Measurements from ENCODE around the gene ST7L. TPM values are rescaled to one million over a fixed set of nuclear protein-coding genes. Genes with fewer than 3 reads are reported as not detected.
"Not testable (repeated sequence)": the region's sequence is repeated elsewhere in the genome, so short reads cannot be mapped to it uniquely, and the experiment has no call there.

ST7L gene
- total RNA-seq, 2 experiments from 2014 or later, result 11.9 to 12.2 TPM

GRCh38 chr1:112493351-112493750 lies 125.6 kb downstream of the ST7L start:
- H3K4me1 Mint-ChIP-seq (ENCODE audit: low read depth), result no peaks in the 10 kb centered on the region
- POLR2A ChIA-PET, result no interaction called here
- no peaks in the 10 kb centered on the region for H3K36me3 Mint-ChIP-seq (ENCODE audit: low read depth)
- H3K9me3 Mint-ChIP-seq, result no peaks in the 10 kb centered on the region
- H3K27ac Mint-ChIP-seq, result no peak overlapping the region
- CTCF ChIA-PET, result no interaction called here
- intact Hi-C loops (cut with micrococcal nuclease), result no loop called here
- TF ChIP-seq CTCF (IDR thresholded peaks at IDR 0.05), result no peak
- no peak overlapping the region for H3K4me3 Mint-ChIP-seq
- H3K27me3 Mint-ChIP-seq, result peaks cover 25% of the 10 kb centered on the region
- ATAC-seq (no peak), DNase-seq (no peak)

- CTCF ChIA-PET, result interaction anchor here (1.2 kb wide), 1 partner anchor 10 kb away, joined by 9 read pairs; no protein-coding TSS in a partner anchor
- Mint-ChIP-seq H3K27ac (no peak overlapping the region), H3K36me3 (ENCODE audit: low read depth) (no peaks in the 10 kb centered on the region), H3K9me3 (no peaks in the 10 kb centered on the region), H3K27me3 (peaks cover 25% of the 10 kb centered on the region), H3K4me3 (no peak overlapping the region), H3K4me1 (ENCODE audit: low read depth) (no peaks in the 10 kb centered on the region)
- DNase-seq, result no peak
- TF ChIP-seq CTCF (IDR thresholded peaks at IDR 0.05), result no peak
- no peak for ATAC-seq
- POLR2A ChIA-PET, result no interaction called here
- intact Hi-C loops (cut with micrococcal nuclease), result no loop called here
These were observed 126.9 kb downstream of the ST7L start for GRCh38 chr1:112492076-112492475.

GRCh38 chr1:112488141-112488540 lies 130.8 kb downstream of the ST7L start:
- POLR2A ChIA-PET, result no interaction called here
- H3K36me3 Mint-ChIP-seq (ENCODE audit: low read depth), result no peaks in the 10 kb centered on the region
- no peak for DNase-seq
- ATAC-seq, result no peak
- H3K9me3 Mint-ChIP-seq, result no peaks in the 10 kb centered on the region
- TF ChIP-seq CTCF (IDR thresholded peaks at IDR 0.05), result no peak
- H3K27ac Mint-ChIP-seq, result no peak overlapping the region
- H3K4me1 Mint-ChIP-seq (ENCODE audit: low read depth), result no peaks in the 10 kb centered on the region
- CTCF ChIA-PET, result no interaction called here
- no peak overlapping the region for H3K4me3 Mint-ChIP-seq
- intact Hi-C loops (cut with micrococcal nuclease), result no loop called here
- H3K27me3 Mint-ChIP-seq, result peaks cover 19% of the 10 kb centered on the region

GRCh38 chr1:112487686-112488085 lies 131.3 kb downstream of the ST7L start:
- H3K4me3 Mint-ChIP-seq; H3K36me3 Mint-ChIP-seq (ENCODE audit: low read depth); H3K4me1 Mint-ChIP-seq (ENCODE audit: low read depth); ATAC-seq; intact Hi-C loops (cut with micrococcal nuclease); H3K27ac Mint-ChIP-seq; CTCF ChIA-PET; POLR2A ChIA-PET; DNase-seq; H3K9me3 Mint-ChIP-seq: not testable (repeated sequence)
- H3K27me3 Mint-ChIP-seq, result peaks cover 20% of the 10 kb centered on the region

- H3K36me3 Mint-ChIP-seq (ENCODE audit: low read depth); H3K9me3 Mint-ChIP-seq; ATAC-seq; DNase-seq; POLR2A ChIA-PET; H3K4me3 Mint-ChIP-seq; H3K4me1 Mint-ChIP-seq (ENCODE audit: low read depth); intact Hi-C loops (cut with micrococcal nuclease); H3K27ac Mint-ChIP-seq: not testable (repeated sequence)
- H3K27me3 Mint-ChIP-seq, result peaks cover 23% of the 10 kb centered on the region
- CTCF ChIA-PET, result interaction anchor here (1.4 kb wide), 1 partner anchor 16 kb away, joined by 4 read pairs; no protein-coding TSS in a partner anchor
These were observed 132.9 kb downstream of the ST7L start for GRCh38 chr1:112486063-112486462.

GRCh38 chr1:112478314-112478713 lies 140.6 kb downstream of the ST7L start:
- TF ChIP-seq CTCF (IDR thresholded peaks at IDR 0.05), result no peak
- no peak for DNase-seq
- Mint-ChIP-seq H3K27me3 (peaks cover 20% of the 10 kb centered on the region), H3K27ac (no peak overlapping the region), H3K4me1 (ENCODE audit: low read depth) (no peaks in the 10 kb centered on the region), H3K9me3 (peaks cover 16% of the 10 kb centered on the region), H3K4me3 (no peak overlapping the region), H3K36me3 (ENCODE audit: low read depth) (peaks cover 2% of the 10 kb centered on the region)
- ATAC-seq, result no peak
- ChIA-PET POLR2A (no interaction called here), CTCF (no interaction called here)
- intact Hi-C loops (cut with micrococcal nuclease), result no loop called here
